Activated CD4-positive, alpha-beta T cell treated with anti-CD3 and anti-CD28 coated beads for 48 hours (primary cell): ENCODE measurements around the gene PRH2.

Experiments
- DNase-seq: peaks from one replicate; pipeline ENCODE4 v3.0.0-alpha.2; 2020

The PRH2 gene

GRCh38 chr12:10928746-10929286 lies at the start of gene PRH2:
PRH2 (plus strand) TSS chr12:10929236; CDS start chr12:10929274, 38 bp downstream.
- DNase-seq: no peak

DNA sequence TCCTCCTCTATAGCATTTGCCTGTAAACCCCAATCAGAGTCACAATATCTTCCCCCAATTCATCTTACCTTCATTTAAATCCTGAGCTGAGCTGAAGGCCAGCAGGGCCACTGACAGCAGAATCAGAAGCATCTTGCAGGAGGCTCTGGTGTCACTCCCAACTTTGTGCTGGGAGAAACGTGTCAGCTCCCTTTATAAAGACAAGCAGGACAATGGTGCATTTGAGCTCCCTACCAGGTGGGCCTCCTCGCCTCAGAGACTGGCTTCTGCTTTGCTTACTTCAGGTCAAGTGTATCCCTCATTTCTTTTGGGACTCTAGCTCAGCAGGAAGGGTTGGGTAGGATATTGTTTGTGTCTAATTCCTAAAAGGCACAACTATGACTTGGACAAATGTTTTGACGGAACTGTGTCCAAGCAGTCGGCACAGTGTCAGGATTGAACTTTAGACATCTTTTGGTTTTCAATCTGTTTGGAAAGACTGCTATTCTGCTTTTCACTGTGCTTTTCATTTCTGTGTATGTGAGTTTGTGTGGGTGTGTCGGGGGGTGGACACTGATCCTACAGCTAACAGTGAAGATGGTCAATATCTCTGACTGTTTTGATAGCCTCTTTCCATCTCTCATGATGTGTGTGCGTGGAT lies 44.8 kb upstream of the PRH2 start, which contains the start of gene PRH1:
TSS of gene PRH1 (minus strand) at position 170 of the 640 bp plus-strand sequence. CDS start at position 132, 38 bp downstream.
- no peak for DNase-seq

- DNase-seq: no peak
Measured at GRCh38 chr12:10889226-10889625, 39.8 kb upstream of the PRH2 start.

GRCh38 chr12:10891937-10892336 lies 37.1 kb upstream of the PRH2 start:
- DNase-seq: no peak

DNA sequence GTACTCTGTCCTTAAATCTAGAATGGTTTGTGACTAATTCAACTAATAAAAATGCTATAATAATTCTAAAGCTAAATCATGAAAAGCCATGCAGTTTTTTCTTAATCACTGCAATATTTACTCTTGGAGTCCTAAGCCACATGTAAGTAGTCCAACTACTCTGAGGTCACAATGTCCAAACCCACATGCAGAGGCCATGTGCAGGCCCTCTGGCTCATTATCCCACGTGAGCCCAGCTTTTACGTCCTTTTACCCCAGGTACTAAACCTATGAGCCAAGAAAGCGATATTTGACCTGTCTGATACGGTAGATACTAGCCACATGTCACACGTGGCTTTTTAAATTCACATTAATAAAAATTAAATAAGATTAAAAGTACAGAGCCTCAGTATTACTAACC lies 32.2 kb upstream of the PRH2 start:
- no peak for DNase-seq

GRCh38 chr12:10900530-10900929 lies 28.5 kb upstream of the PRH2 start:
- no peak for DNase-seq

DNA sequence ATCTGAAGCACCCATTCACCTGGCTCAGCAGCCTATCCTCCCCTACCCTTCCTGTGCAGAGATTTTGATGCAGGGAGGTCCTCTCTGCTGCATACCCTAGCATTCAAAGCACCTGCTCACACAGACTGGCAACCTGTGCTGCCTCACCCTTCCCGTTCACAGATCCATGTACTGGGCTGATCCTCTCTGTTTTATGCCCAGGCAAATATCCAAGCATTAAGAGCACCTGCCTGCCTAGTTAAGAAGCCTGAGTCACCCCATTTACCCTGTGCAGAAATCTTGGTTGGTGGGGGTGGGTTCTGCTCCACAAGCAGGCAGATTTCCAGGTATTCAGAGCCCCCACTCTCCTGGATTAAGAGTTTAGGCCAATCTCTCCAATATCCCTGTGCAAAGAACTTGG lies 28.1 kb upstream of the PRH2 start:
- DNase-seq: no peak

GRCh38 chr12:10901427-10901826 lies 27.6 kb upstream of the PRH2 start:
- no peak for DNase-seq

- DNase-seq: no peak
Measured at GRCh38 chr12:10904686-10905085, 24.4 kb upstream of the PRH2 start.

DNA sequence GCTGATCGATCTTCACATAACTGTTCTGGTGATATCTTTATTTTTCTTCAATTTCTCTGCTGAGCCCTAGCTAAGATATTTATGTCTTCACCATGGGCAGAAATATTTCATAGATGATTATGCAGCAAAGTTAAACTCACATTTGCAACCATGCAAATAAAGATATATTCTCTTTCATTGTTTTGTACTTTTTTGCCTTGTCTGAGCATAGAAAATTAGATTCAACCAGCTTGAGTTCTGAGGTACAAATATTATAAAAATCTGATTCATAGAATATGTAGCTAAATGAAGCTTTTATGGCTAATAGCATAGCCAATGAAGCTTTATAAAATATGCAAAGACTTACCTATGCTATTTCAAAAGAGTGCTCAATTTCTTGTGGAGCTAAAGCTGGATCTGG lies 19.6 kb upstream of the PRH2 start, which contains the start of gene TAS2R13:
TSS of gene TAS2R13 (minus strand) at position 101 of the 400 bp plus-strand sequence. CDS start 264 bp downstream, outside the sequence.
- DNase-seq: no peak

DNA sequence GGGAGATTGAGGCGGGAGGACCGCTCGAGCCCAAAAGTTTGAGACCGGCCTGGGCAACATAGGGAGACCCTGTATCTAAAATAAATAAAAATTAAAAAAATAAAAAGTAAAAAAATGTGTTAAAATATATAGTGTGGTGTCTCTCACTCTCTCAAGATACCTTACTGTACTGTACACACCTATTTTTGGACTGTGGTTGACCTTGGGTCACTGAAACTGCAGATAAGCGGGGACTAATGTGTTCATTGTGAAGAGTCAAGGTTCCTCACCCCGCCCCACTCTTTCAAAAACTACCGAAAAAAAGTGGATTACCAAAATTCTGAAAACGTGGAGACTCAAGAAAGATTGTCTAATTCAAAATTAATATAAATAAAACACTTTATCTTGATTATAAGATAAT lies 18.7 kb upstream of the PRH2 start:
- no peak for DNase-seq

DNA sequence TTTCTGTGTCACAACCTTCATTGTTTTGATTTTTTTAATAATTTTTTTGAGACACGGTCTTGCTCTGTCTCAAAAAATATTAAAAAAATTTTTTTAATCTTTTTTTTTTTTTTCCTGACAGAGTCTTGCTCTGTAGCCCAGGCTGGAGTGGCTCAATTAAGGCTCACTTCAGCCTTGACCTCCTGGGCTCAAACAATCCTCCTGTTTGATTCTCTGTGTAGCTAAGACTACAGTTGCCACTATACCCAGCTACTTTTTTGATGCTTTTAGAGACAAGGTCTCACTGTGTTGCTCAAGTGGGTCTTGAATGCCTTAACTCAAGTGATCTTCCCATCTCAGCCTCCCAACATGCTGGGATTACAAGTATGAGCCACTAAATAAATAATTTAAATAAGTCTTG lies 9.2 kb upstream of the PRH2 start:
- no peak for DNase-seq

GRCh38 chr12:10926269-10926668 lies 2.8 kb upstream of the PRH2 start:
- no peak for DNase-seq

- no peak for DNase-seq
Measured at GRCh38 chr12:10936506-10936905, 7.5 kb downstream of the PRH2 start.

GRCh38 chr12:10939163-10939562 lies 10.1 kb downstream of the PRH2 start, which contains the start of gene TAS2R14:
TAS2R14 (minus strand) TSS chr12:10939263; CDS start chr12:10939207, 56 bp downstream.
- no peak for DNase-seq

GRCh38 chr12:10940389-10940788 lies 11.4 kb downstream of the PRH2 start:
- DNase-seq: no peak

DNA sequence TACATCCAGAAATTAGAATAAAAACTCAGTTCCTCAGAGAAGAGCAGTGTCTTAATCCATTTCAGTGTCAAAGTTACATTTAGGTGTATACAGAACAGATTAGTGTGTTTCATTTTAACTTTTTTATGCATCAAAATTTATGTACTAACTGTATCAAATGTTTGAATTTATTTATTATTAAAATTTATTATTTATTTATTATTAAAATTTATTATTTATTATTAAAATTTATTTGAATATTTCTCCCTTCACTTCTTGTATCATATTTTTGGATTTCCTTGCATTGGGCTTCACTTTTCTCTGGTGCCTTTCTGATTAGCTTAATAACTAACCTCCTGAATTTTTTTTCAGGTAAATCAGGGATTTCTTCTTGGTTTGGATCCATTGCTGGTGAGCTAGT lies 12.3 kb downstream of the PRH2 start:
- no peak for DNase-seq

DNA sequence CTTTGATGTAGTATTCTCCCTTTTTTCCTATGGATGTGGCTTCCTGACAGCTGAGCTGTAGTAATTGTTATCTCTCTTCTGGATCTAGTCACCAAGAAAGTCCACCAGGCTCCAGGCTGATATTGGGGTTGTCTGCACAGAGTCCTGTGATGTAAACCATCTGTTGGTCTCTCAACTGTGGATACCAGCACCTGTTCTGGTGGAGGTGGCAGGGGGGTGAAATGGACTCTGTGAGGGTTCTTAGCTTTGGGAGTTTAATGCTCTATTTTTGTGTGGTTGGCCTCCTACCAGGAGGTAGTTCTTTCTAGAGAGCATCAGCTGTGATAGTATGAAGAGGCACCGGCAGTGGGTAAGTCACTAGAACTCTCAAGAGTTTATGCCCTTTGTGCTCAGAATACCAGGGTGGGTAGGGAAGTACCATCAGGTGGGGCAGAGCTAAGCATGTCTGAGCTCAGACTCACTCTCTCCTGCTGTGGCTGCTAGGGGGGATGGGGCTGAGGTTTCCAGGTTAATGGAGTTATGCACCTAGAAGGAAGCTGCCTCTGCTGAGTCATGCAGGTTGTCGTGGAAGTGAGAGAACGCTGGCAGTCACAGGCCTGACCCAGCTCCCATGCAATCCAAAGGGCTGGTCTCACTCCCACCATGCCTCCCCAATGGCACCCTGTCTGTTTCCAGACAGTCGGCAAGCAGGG lies 13.0 kb downstream of the PRH2 start:
- no peak for DNase-seq

DNA sequence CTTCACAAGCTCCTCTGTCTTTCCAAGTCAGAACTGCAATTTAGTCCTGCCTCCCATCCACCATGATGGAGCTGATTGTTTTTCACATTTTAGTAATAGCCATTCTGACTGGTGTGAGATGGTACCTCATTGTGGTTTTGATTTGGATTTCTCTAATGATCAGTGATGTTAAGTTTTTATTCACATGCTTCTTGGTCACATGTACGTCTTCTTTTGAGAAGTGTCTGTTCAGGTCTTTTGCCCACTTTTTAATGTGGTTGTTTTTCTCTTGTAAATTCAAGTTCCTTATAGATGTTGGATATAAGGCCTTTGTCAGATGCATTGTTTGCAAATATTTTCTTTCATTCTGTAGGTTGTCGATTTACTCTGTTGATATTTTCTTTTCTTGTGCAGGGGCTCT lies 14.1 kb downstream of the PRH2 start:
- no peak for DNase-seq

- DNase-seq: no peak
Measured at GRCh38 chr12:10952645-10953044, 23.6 kb downstream of the PRH2 start.

GRCh38 chr12:10956085-10956484 lies 27.0 kb downstream of the PRH2 start:
- no peak for DNase-seq

GRCh38 chr12:10957741-10958140 lies 28.7 kb downstream of the PRH2 start:
- DNase-seq: no peak

- no peak for DNase-seq
Measured at GRCh38 chr12:10959804-10960203, 30.8 kb downstream of the PRH2 start.

- DNase-seq: no peak
Measured at GRCh38 chr12:10960211-10960610, 31.2 kb downstream of the PRH2 start.
